ENCODE measurements around the gene SERF2.

DNA sequence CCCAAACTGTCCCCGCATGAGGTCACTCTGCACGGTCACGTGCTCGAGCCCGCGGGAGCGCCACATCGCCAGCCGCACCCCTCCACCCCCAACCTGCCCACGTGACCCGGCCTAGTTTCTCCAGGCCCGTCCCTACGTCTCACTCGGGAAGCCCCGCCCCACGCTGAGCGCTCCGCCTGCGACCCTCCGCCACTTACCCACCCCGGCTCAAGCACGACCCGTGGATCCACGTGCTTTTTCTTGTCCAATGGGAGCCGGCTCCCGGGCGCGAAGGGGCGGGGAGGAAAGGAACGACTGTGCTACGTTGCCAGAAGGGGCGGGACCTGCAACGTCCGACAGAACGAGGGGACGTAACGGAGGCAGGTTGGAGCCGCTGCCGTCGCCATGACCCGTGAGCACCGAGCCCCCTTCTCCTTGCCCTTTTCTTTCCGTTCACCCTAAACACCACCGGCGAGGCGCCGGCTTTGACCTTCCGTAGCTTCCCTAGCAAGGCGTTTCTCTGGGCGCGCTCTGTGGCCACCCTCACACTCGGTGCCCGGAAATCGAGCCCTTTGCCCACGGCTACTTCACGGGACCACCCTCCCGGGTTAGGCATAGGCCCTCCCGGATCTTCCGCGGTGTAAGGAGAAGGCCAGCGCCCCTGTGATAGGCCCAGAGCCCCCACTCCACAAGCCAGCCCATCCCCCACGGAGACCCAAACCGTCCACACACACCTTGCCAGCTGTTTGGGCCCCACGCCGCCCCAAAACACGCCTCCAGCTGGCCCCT is at the start of gene SERF2:
- TF ChIP-seq, protein P1, sequence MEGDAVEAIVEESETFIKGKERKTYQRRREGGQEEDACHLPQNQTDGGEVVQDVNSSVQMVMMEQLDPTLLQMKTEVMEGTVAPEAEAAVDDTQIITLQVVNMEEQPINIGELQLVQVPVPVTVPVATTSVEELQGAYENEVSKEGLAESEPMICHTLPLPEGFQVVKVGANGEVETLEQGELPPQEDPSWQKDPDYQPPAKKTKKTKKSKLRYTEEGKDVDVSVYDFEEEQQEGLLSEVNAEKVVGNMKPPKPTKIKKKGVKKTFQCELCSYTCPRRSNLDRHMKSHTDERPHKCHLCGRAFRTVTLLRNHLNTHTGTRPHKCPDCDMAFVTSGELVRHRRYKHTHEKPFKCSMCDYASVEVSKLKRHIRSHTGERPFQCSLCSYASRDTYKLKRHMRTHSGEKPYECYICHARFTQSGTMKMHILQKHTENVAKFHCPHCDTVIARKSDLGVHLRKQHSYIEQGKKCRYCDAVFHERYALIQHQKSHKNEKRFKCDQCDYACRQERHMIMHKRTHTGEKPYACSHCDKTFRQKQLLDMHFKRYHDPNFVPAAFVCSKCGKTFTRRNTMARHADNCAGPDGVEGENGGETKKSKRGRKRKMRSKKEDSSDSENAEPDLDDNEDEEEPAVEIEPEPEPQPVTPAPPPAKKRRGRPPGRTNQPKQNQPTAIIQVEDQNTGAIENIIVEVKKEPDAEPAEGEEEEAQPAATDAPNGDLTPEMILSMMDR (IDR thresholded peaks at IDR 0.05; ENCODE audit: control extremely low read depth in 1 of 3, insufficient read depth in 1 of 3, low read depth in 1 of 3, low read length in 3 of 3) = no peak
- TF ChIP-seq, protein P2, sequence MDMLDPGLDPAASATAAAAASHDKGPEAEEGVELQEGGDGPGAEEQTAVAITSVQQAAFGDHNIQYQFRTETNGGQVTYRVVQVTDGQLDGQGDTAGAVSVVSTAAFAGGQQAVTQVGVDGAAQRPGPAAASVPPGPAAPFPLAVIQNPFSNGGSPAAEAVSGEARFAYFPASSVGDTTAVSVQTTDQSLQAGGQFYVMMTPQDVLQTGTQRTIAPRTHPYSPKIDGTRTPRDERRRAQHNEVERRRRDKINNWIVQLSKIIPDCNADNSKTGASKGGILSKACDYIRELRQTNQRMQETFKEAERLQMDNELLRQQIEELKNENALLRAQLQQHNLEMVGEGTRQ (IDR thresholded peaks at IDR 0.05; ENCODE audit: low read length) = peak; percentile 99
- TF ChIP-seq, protein P3, sequence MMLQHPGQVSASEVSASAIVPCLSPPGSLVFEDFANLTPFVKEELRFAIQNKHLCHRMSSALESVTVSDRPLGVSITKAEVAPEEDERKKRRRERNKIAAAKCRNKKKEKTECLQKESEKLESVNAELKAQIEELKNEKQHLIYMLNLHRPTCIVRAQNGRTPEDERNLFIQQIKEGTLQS (IDR thresholded peaks at IDR 0.05; ENCODE audit: insufficient read depth, low read depth, low read length) = peak; percentile 95
- TF ChIP-seq SAP30 (IDR thresholded peaks at IDR 0.05; ENCODE audit: insufficient read depth, insufficient replicate concordance, low read length) (peak; percentile 42), MAFK (IDR thresholded peaks at IDR 0.05; ENCODE audit: low read depth, low read length) (no peak), JUND (IDR thresholded peaks at IDR 0.05; ENCODE audit: low read length) (peak; percentile 78; the same call in 1 of the 2 replicates), EZH2 (IDR thresholded peaks at IDR 0.05; ENCODE audit: low read depth, low read length, severe bottlenecking) (no peak), RFX5 (IDR thresholded peaks at IDR 0.05; ENCODE audit: borderline replicate concordance, low read depth, low read length) (no peak), PHF8 (conservative IDR thresholded peaks at IDR 0.05; ENCODE audit: low read depth, low read length) (peak; percentile 95), NANOG (IDR thresholded peaks at IDR 0.05; ENCODE audit: insufficient read depth, low read depth, low read length, poor library complexity, severe bottlenecking) (no peak), EP300 (IDR thresholded peaks at IDR 0.05; ENCODE audit: borderline replicate concordance in 1 of 2, low read depth in 2 of 2, low read length in 2 of 2) (no peak)
- TF ChIP-seq, protein P4, sequence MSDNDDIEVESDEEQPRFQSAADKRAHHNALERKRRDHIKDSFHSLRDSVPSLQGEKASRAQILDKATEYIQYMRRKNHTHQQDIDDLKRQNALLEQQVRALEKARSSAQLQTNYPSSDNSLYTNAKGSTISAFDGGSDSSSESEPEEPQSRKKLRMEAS (IDR thresholded peaks at IDR 0.05) = peak; percentile 96
